ENCODE measurements around the gene ELAC1.

- no peak for TF ChIP-seq POLR2A (IDR thresholded peaks at IDR 0.05; ENCODE audit: low read depth, low read length)
- TF ChIP-seq TAF1 (IDR thresholded peaks at IDR 0.05; ENCODE audit: borderline replicate concordance, low read depth, low read length) = no peak
- TF ChIP-seq POLR2AphosphoS5 (IDR thresholded peaks at IDR 0.05; ENCODE audit: low read depth, low read length) = no peak
Observed at GRCh38 chr18:50987261-50987660, 19.4 kb downstream of the ELAC1 start.

Data from GM12892 (cell line).